Right lobe of liver (tissue), 4 donors: ENCODE data around the gene LCN2.

ENCODE experiments used
- POLR2A ChIP-seq: fragments of 450-650 bp; IDR thresholded peaks from one replicate; pipeline ENCODE4 v1.6.1; 2017; ENCODE audit warnings: antibody characterized with exemption, mild to moderate bottlenecking
- TF ChIP-seq, protein P1 (sequence below), 4 donors: fragments of 200-600 bp in 3 of 4; fragments of 450-650 bp in 1 of 4; IDR thresholded peaks; one replicate each; pipeline versions ENCODE4 v1.5.1 to v1.8.0; 2016 to 2022; ENCODE audit warnings: antibody characterized with exemption in 4 of 4, mild to moderate bottlenecking in 2 of 4
- donor health status: DM: no; HTN: no; CAD: no.
- donor health status: DM: no; HTN: no; CAD: no.
- donor health status: DM: no; HTN: yes; CAD: no.

DNA sequence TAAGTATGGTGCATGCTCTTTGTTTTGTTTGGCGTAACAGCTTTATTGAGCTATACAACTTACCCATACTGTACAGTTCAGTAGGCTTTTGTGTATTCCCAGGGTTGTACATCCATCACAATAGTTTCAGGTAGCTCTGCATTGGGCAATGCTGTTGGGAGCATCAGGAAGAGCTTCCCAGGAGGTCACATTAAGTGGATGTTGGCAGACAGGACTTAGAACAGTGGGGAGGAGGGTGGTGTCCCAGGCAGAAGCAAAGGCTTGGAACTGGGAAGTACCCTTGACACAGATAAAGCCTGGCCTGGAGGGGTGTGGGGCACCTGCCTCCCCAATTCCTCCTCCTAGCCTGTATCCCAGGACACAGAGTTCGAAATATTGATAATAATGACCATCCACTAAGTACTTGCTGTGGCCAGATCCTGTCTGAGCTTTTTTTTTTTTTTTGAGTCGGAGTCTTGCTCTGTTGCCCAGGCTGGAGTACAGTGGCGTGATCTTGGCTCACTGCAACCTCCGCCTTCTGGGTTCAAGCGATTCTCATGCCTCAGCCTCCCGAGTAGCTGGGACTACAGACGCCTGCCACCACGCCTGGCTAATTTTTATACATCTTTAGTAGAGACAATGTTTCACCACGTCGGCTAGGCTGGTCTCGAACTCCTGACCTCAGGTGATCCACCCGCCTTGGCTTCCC is 12.1 kb downstream of the LCN2 start:
- TF ChIP-seq, protein P1, sequence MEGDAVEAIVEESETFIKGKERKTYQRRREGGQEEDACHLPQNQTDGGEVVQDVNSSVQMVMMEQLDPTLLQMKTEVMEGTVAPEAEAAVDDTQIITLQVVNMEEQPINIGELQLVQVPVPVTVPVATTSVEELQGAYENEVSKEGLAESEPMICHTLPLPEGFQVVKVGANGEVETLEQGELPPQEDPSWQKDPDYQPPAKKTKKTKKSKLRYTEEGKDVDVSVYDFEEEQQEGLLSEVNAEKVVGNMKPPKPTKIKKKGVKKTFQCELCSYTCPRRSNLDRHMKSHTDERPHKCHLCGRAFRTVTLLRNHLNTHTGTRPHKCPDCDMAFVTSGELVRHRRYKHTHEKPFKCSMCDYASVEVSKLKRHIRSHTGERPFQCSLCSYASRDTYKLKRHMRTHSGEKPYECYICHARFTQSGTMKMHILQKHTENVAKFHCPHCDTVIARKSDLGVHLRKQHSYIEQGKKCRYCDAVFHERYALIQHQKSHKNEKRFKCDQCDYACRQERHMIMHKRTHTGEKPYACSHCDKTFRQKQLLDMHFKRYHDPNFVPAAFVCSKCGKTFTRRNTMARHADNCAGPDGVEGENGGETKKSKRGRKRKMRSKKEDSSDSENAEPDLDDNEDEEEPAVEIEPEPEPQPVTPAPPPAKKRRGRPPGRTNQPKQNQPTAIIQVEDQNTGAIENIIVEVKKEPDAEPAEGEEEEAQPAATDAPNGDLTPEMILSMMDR (IDR thresholded peaks at IDR 0.05): no peak
- TF ChIP-seq POLR2A: no peak
